SK-N-SH (cell line): ENCODE results near the gene LRRC25. TPM values are rescaled to one million over a fixed set of nuclear protein-coding genes. Genes with fewer than 3 reads are reported as not detected.

Experiments used
- CTCF ChIA-PET: fragments of 300-600, 350-600 bp; formaldehyde crosslinking; extraction: SDS; loops from one replicate; lab custom pipeline; 2021; lab: Yijun Ruan, JAX
- POLR2A ChIA-PET: fragments of 350-600 bp; sonication (Branson Sonifier 250); formaldehyde crosslinking; extraction: SDS; loops from one replicate; lab custom pipeline; 2020; ENCODE audit warnings: antibody characterized with exemption, inconsistent platforms; lab: Yijun Ruan, JAX
- DNase-seq: peaks from one replicate; pipeline ENCODE4 v3.0.0; 2012
- H2AFZ ChIP-seq: fragments of 200-600 bp; sonication (generic); 2 replicates; pipeline ENCODE4 v1.8.1; 2016; ENCODE audit warnings: antibody characterized with exemption, mild to moderate bottlenecking, low read depth
- H3F3A ChIP-seq: fragments of 200-600 bp; sonication (generic); replicated peaks from 2 replicates; pipeline ENCODE3; 2016; ENCODE audit warnings: antibody characterized with exemption, mild to moderate bottlenecking; ENCODE audit not compliant: insufficient read depth
- H3K27ac ChIP-seq, 2 experiments: fragments of 200-500 bp in 1 of 2; fragments of 200-600 bp in 1 of 2; sonication (Bioruptor generic) in 1 of 2; sonication (generic), shearing (Covaris generic) in 1 of 2; 2 replicates each; pipeline versions ENCODE4 v1.5.1 to v1.6.1; 2014 to 2016; ENCODE audit warnings: low read depth in 2 of 2, inconsistent platforms in 1 of 2, low read length in 1 of 2, mild to moderate bottlenecking in 1 of 2, mixed read lengths in 1 of 2
- H3K27me3 ChIP-seq: fragments of 200-600 bp; sonication (generic), shearing (Covaris generic); 2 replicates; pipeline ENCODE4 v1.6.1; 2016; ENCODE audit warnings: mixed run types; ENCODE audit not compliant: insufficient read depth
- H3K36me3 ChIP-seq, 2 experiments: fragments of 200-500 bp in 1 of 2; fragments of 200-600 bp in 1 of 2; sonication (Bioruptor generic) in 1 of 2; sonication (generic) in 1 of 2; replicated peaks in 1 of 2; 2 replicates each; pipeline versions ENCODE3 to v1.5.1; 2014 to 2016; ENCODE audit warnings: low read length in 1 of 2, mild to moderate bottlenecking in 1 of 2; ENCODE audit not compliant: insufficient read depth in 2 of 2, control insufficient read depth in 1 of 2
- H3K4me1 ChIP-seq, 2 experiments: fragments of 200-500 bp in 1 of 2; fragments of 200-600 bp in 1 of 2; sonication (Bioruptor generic) in 1 of 2; sonication (generic), shearing (Covaris generic) in 1 of 2; 2 replicates each; pipeline versions ENCODE4 v1.5.1 to v1.6.1; 2014 to 2016; ENCODE audit warnings: low read depth in 1 of 2, low read length in 1 of 2, mixed run types in 1 of 2; ENCODE audit not compliant: insufficient read depth in 2 of 2, control insufficient read depth in 1 of 2
- H3K4me2 ChIP-seq: fragments of 200-600 bp; sonication (generic), shearing (Covaris generic); 2 replicates; pipeline ENCODE4 v1.6.1; 2017; ENCODE audit warnings: mixed run types
- H3K4me3 ChIP-seq, 2 experiments: fragments of 200-500 bp in 1 of 2; fragments of 200-600 bp in 1 of 2; sonication (Bioruptor generic) in 1 of 2; sonication (generic), shearing (Covaris generic) in 1 of 2; 2 replicates each; pipeline versions ENCODE4 v1.5.1 to v1.8.1; 2014 to 2016; ENCODE audit warnings: low read depth in 2 of 2, inconsistent platforms in 1 of 2, low read length in 1 of 2, mild to moderate bottlenecking in 1 of 2, mixed read lengths in 1 of 2, moderate library complexity in 1 of 2
- H3K79me2 ChIP-seq: fragments of 200-600 bp; sonication (generic); 2 replicates; pipeline ENCODE4 v1.8.1; 2017; ENCODE audit warnings: mild to moderate bottlenecking; ENCODE audit not compliant: insufficient read depth
- H3K9ac ChIP-seq: fragments of 200-600 bp; sonication (generic); 2 replicates; pipeline ENCODE4 v1.6.1; 2017; ENCODE audit warnings: mixed run types
- H3K9me2 ChIP-seq: fragments of 200-600 bp; sonication (generic); 2 replicates; pipeline ENCODE4 v1.6.1; 2017; ENCODE audit warnings: mixed run types
- H3K9me3 ChIP-seq: fragments of 200-600 bp; sonication (generic); 2 replicates; pipeline ENCODE4 v1.6.1; 2017; ENCODE audit warnings: mixed run types, mild to moderate bottlenecking, moderate library complexity
- H4K20me1 ChIP-seq: fragments of 200-600 bp; sonication (generic); 2 replicates; pipeline ENCODE4 v1.6.1; 2017; ENCODE audit warnings: mild to moderate bottlenecking, mixed run types; ENCODE audit not compliant: insufficient read depth
- FOXJ3 ChIP-seq: sonication (generic); formaldehyde crosslinking; IDR thresholded peaks from 2 replicates; pipeline ENCODE4 v1.5.1; 2020; ENCODE audit warnings: mild to moderate bottlenecking, missing genetic modification reagents
- JUND ChIP-seq: IDR thresholded peaks from 2 replicates; pipeline ENCODE4 v1.4.0; 2012
- NFIC ChIP-seq: IDR thresholded peaks from 2 replicates; pipeline ENCODE4 v1.4.0; 2012; ENCODE audit warnings: borderline replicate concordance
- NRF1 ChIP-seq: IDR thresholded peaks from 2 replicates; pipeline ENCODE4 v1.6.1; 2012; ENCODE audit warnings: low read depth, mild to moderate bottlenecking, low read length
- RXRA ChIP-seq: IDR thresholded peaks from 2 replicates; pipeline ENCODE4 v1.4.0; 2012; ENCODE audit warnings: low read depth, mild to moderate bottlenecking, borderline replicate concordance
- SIN3A ChIP-seq: IDR thresholded peaks from 2 replicates; pipeline ENCODE4 v1.6.1; 2012; ENCODE audit warnings: low read depth, mild to moderate bottlenecking, low read length, moderate library complexity, borderline replicate concordance
- SMC3 ChIP-seq: IDR thresholded peaks from 2 replicates; pipeline ENCODE4 v1.6.1; 2012; ENCODE audit warnings: low read depth, low read length, improper control_type of control experiment
- TAF1 ChIP-seq: IDR thresholded peaks from 2 replicates; pipeline ENCODE4 v1.6.1; 2012; ENCODE audit warnings: low read depth, mild to moderate bottlenecking, low read length, moderate library complexity, borderline replicate concordance
- YY1 ChIP-seq: IDR thresholded peaks from 2 replicates; pipeline ENCODE4 v1.4.0; 2012; ENCODE audit warnings: low read depth, mild to moderate bottlenecking
- WGBS: methylation state at CpG from one replicate; pipeline ENCODE4 v1.1.6; 2017; ENCODE audit warnings: low lambda C conversion rate; 5-methylcytosine and 5-hydroxymethylcytosine counted together
- polyA plus RNA-seq, 3 experiments: library from polyadenylated mRNA; depleted of rRNA; stranded (reverse); fragments of >200 nt; gene quantifications; 2 replicates each; pipeline ENCODE4 v1.2.3, GENCODE V29; 2012
- TF ChIP-seq, protein P1 (sequence below): fragments of 150-350 bp; IDR thresholded peaks from 2 replicates; pipeline ENCODE4 v1.6.1; 2017; ENCODE audit warnings: antibody characterized with exemption, low read length, low read depth, borderline replicate concordance
- TF ChIP-seq, protein P2 (sequence below): IDR thresholded peaks from 2 replicates; pipeline ENCODE4 v1.4.0; 2012; ENCODE audit warnings: low read depth
- TF ChIP-seq, protein P3 (sequence below): fragments of 150-350 bp; IDR thresholded peaks from 2 replicates; pipeline ENCODE4 v1.6.1; 2016; ENCODE audit warnings: mild to moderate bottlenecking, low read depth, low read length
- TF ChIP-seq, protein P4 (sequence below): IDR thresholded peaks from 2 replicates; pipeline ENCODE4; 2012

The LRRC25 gene
- polyA plus RNA-seq, 1 of the 3 experiments (the other 2 are of a cell fraction) = not detected

GRCh38 chr19:18433015-18433691 is 35.7 kb upstream of the LRRC25 start:
- Histone ChIP-seq H3K27me3 (no peaks in the 10 kb centered on the region), H3K79me2 (no peaks in the 10 kb centered on the region), H3K9ac (no peak overlapping the region), H3K9me3 (no peaks in the 10 kb centered on the region), H3K36me3 (peaks cover 0 to 11% of the 10 kb centered on the region in 2 experiments), H2AFZ (no peak overlapping the region), H3K9me2 (no peaks in the 10 kb centered on the region), H3K4me1 (peaks cover 14 to 51% of the 10 kb centered on the region in 2 experiments; a peak in 2 of 4 replicates), H4K20me1 (no peaks in the 10 kb centered on the region; the same call in 1 of the 2 replicates), H3K27ac (peak overlapping the region in 1 of 2 experiments; percentile 71; a peak in 1 of 4 replicates), H3K4me2 (no peak overlapping the region), H3F3A (peaks cover 6% of the 10 kb centered on the region), H3K4me3 (peak overlapping the region in 1 of 2 experiments; percentile 37; a peak in 1 of 4 replicates)
- POLR2A ChIA-PET = interaction anchor here (1.6 to 2.5 kb wide), 2 partner anchors 14 to 152 kb away, joined by 4 to 13 read pairs; partner anchors contain the start of genes JUND and SSBP4
- peak; percentile 75 for DNase-seq
- WGBS = 79% methylated on average over 13 of the region's 59 CpGs
- CTCF ChIA-PET = interaction anchor here (0.9 kb wide), 1 partner anchor 14 kb away, joined by 4 read pairs; the partner anchor contains the start of gene SSBP4
- TF ChIP-seq, protein P1, sequence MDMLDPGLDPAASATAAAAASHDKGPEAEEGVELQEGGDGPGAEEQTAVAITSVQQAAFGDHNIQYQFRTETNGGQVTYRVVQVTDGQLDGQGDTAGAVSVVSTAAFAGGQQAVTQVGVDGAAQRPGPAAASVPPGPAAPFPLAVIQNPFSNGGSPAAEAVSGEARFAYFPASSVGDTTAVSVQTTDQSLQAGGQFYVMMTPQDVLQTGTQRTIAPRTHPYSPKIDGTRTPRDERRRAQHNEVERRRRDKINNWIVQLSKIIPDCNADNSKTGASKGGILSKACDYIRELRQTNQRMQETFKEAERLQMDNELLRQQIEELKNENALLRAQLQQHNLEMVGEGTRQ = no peak
- no peak for TF ChIP-seq FOXJ3 (CRISPR knock-in tag)
- TF ChIP-seq SMC3 = no peak
- TF ChIP-seq, protein P2, sequence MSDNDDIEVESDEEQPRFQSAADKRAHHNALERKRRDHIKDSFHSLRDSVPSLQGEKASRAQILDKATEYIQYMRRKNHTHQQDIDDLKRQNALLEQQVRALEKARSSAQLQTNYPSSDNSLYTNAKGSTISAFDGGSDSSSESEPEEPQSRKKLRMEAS = no peak
- TF ChIP-seq TAF1 = no peak
- no peak for TF ChIP-seq RXRA
- TF ChIP-seq NRF1 = no peak
- TF ChIP-seq NFIC = no peak
- TF ChIP-seq YY1 = no peak
- TF ChIP-seq, protein P3, sequence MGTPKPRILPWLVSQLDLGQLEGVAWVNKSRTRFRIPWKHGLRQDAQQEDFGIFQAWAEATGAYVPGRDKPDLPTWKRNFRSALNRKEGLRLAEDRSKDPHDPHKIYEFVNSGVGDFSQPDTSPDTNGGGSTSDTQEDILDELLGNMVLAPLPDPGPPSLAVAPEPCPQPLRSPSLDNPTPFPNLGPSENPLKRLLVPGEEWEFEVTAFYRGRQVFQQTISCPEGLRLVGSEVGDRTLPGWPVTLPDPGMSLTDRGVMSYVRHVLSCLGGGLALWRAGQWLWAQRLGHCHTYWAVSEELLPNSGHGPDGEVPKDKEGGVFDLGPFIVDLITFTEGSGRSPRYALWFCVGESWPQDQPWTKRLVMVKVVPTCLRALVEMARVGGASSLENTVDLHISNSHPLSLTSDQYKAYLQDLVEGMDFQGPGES = no peak
- TF ChIP-seq, protein P4, sequence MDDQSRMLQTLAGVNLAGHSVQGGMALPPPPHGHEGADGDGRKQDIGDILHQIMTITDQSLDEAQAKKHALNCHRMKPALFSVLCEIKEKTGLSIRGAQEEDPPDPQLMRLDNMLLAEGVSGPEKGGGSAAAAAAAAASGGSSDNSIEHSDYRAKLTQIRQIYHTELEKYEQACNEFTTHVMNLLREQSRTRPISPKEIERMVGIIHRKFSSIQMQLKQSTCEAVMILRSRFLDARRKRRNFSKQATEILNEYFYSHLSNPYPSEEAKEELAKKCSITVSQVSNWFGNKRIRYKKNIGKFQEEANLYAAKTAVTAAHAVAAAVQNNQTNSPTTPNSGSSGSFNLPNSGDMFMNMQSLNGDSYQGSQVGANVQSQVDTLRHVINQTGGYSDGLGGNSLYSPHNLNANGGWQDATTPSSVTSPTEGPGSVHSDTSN = no peak; the same call in 1 of the 2 replicates
- TF ChIP-seq SIN3A = no peak
- no peak for TF ChIP-seq JUND
- TF ChIP-seq, all 33 proteins: peak for 0
